Fibroblast of mammary gland (primary cell): ENCODE measurements around the gene ZNF783.
"Not testable (repeated sequence)": the region's sequence is repeated elsewhere in the genome, so short reads cannot be mapped to it uniquely, and the experiment has no call there.

ENCODE experiments used
- DNase-seq: peaks from one replicate; pipeline ENCODE4 v3.0.0-alpha.2; 2010; ENCODE audit warnings: low read depth
- H3K4me3 ChIP-seq: 2 replicates; pipeline ENCODE4 v1.5.1; 2011; ENCODE audit warnings: low read depth, mild to moderate bottlenecking, low read length, moderate library complexity; ENCODE audit not compliant: control insufficient read depth
- CTCF ChIP-seq: conservative IDR thresholded peaks from 2 replicates; pipeline ENCODE4 v1.5.1; 2011; ENCODE audit warnings: low read depth, low read length, inconsistent platforms; ENCODE audit not compliant: control insufficient read depth, insufficient read depth

Gene ZNF783

GRCh38 chr7:149266451-149266850, 4.5 kb downstream of the ZNF783 start:
- DNase-seq, result no peak
- H3K4me3 ChIP-seq, result no peak overlapping the region
- no peak for TF ChIP-seq CTCF

- TF ChIP-seq CTCF, result no peak
- DNase-seq, result no peak
- no peak overlapping the region for H3K4me3 ChIP-seq
Observed at GRCh38 chr7:149267733-149268132, 5.7 kb downstream of the ZNF783 start.

GRCh38 chr7:149274424-149274823, 12.4 kb downstream of the ZNF783 start:
- H3K4me3 ChIP-seq, DNase-seq: not testable (repeated sequence)

GRCh38 chr7:149277871-149278270, 15.9 kb downstream of the ZNF783 start:
- no peak for TF ChIP-seq CTCF
- no peak overlapping the region for H3K4me3 ChIP-seq
- no peak for DNase-seq

- no peak for DNase-seq
- no peak for TF ChIP-seq CTCF
- no peak overlapping the region for H3K4me3 ChIP-seq
Observed at GRCh38 chr7:149278396-149278795, 16.4 kb downstream of the ZNF783 start.

GRCh38 chr7:149279111-149279743, 17.2 kb downstream of the ZNF783 start:
- TF ChIP-seq CTCF, result no peak
- H3K4me3 ChIP-seq, result no peak overlapping the region
- no peak for DNase-seq

GRCh38 chr7:149280151-149280550, 18.2 kb downstream of the ZNF783 start:
- H3K4me3 ChIP-seq, result no peak overlapping the region
- no peak for TF ChIP-seq CTCF
- DNase-seq, result no peak
